ENCODE measurements around the gene UQCR10. TPM values are rescaled to one million over a fixed set of nuclear protein-coding genes. Genes with fewer than 3 reads are reported as not detected.

UQCR10 gene
- 113 to 130 TPM (median 121 TPM) in 5 replicates for total RNA-seq (2022; extraction: Qiagen RNA extraction)

DNA sequence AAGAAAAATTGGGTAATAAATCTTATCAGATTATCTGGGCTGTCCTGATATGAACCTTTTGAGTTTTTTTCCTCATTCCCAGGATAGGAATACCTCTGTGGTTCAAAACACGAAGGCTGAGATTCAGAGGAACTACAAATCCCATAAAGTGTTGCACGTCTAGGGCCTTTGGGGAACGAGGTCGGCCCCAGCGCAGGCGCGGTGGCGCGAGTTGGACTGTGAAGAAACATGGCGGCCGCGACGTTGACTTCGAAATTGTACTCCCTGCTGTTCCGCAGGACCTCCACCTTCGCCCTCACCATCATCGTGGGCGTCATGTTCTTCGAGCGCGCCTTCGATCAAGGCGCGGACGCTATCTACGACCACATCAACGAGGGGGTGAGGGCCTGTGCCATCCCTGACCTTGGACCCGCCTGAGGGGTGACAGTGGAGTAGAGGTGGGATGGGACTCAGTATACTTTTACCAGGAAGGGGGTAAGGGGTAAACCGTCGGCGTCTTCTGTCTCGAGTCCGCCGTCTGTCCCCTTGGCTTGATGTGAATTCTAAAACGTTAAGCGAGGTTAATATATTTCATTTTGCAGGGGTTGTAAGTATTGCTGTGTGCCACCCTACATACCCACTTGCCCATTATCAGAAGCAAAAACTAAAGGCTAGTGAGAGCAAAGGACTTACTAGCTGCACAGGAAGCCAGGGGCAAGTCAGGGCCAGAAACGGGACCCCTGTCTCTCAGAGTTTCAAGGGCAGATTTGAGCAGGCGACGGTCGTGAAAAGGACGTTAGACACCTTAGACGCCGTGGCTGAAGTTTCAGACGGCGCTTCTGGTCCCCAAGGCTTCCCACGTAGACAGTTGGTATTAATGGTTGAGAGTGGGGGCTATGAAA, at the start of gene UQCR10:
Gene UQCR10 (plus strand): TSS at position 199 of the 881 bp plus-strand sequence. CDS start 30 bp downstream, at position 229.

DNA sequence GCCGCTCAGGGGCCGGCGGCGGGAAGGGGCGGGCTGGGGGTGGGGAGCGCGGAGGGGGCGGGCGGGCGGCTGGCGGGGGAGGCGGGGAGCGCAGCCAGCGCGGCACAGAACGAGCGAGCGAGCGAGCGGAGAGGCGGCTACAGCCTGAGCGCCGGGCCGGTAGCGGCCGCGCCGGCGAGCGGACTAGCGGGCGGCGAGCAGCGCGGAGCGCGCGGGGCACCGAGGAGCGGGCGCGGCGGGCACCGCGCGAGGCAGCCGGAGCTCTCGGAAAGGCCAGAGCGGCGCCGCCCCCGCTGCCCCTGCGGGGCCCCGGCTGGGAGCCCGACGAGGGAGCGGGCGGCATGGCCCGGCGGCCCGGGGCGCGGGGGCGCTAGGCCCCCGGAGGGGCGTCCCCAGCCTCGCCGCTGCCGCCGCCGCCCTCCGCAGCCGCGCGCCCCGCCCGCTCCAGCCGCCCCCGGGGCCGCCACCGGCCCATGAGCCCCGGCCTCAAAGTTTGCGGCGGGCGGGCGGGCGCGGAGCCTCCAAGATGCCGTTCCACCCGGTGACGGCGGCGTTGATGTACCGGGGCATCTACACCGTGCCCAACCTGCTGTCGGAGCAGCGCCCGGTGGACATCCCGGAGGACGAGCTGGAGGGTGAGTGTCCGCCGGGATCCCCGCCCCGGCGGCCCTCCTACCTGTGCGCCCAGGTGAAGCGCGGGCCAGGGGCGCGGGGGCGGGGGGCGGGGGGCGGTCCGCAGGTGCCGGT, 47.1 kb upstream of the UQCR10 start, which contains the start of gene CABP7:
Gene CABP7 (plus strand): TSS at position 105 of the 747 bp plus-strand sequence. CDS start 422 bp downstream, at position 527.

DNA sequence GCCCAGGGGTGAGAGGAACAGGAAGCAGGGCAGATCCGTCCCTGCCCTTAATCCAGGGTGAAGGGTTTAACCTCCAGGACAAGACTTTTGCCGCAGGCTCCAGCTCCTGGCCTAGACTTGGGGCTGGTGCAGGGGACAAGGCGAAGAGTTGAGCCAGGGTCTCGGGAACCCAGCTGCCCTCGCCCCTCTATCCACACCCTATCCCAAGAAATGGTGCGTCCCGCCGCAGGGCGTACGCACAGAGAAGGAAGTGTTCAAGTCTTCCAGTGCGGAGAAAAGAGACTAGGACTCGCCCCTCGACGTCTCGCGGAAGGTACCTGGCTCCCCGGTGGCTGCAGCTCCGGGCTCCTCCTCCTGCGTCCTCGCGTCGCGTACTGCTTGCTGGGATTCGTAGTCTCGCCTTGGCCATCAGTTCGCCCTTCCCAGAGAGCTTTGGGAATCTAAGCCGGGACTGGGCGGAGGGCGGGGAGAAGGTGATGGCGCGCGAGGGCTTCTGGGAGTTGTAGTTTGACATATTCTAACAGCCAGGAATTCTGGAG, 468 bp upstream of the UQCR10 start, which contains the start of gene ZMAT5:
Gene ZMAT5 (minus strand): TSS at position 376 of the 539 bp plus-strand sequence. CDS start 18,463 bp downstream, outside the sequence.

Other genes starting within 250 kb of the UQCR10 start
- gene THOC5, start 213.6 kb upstream of the UQCR10 start, total RNA-seq (2022; extraction: Qiagen RNA extraction) = 26.8 to 31.9 TPM (median 29.1 TPM) in 5 replicates
- 57.8 to 66.2 TPM (median 63.1 TPM) in 5 replicates for gene NIPSNAP1, start 186.3 kb upstream of the UQCR10 start, total RNA-seq (2022; extraction: Qiagen RNA extraction)
- 11.6 to 16.4 TPM (median 12.1 TPM) in 5 replicates for gene NF2, start 163.7 kb upstream of the UQCR10 start, total RNA-seq (2022; extraction: Qiagen RNA extraction)
- 0.09 to 0.21 TPM (median 0.16 TPM) in 5 replicates for gene CABP7, start 47.4 kb upstream of the UQCR10 start, total RNA-seq (2022; extraction: Qiagen RNA extraction)
- gene ZMAT5, start 362 bp upstream of the UQCR10 start, total RNA-seq (2022; extraction: Qiagen RNA extraction) = 13.1 to 22.5 TPM (median 19.9 TPM) in 5 replicates
- gene ASCC2, start 70.9 kb downstream of the UQCR10 start, total RNA-seq (2022; extraction: Qiagen RNA extraction) = 22.6 to 30.0 TPM (median 28.3 TPM) in 5 replicates
- 6.9 to 11.2 TPM (median 8.6 TPM) in 5 replicates for gene MTMR3, start 115.8 kb downstream of the UQCR10 start, total RNA-seq (2022; extraction: Qiagen RNA extraction)

All from A549 treated with CORT108297 at 1 μM for 4 hours (cell line).